ENCODE results near the gene KRTAP5-2. TPM values are rescaled to one million over a fixed set of nuclear protein-coding genes. Genes with fewer than 3 reads are reported as not detected.
"Not testable (repeated sequence)": the region's sequence is repeated elsewhere in the genome, so short reads cannot be mapped to it uniquely, and the experiment has no call there.

KRTAP5-2 gene
- total RNA-seq, 4 donors from 2014 or later: not detected

DNA sequence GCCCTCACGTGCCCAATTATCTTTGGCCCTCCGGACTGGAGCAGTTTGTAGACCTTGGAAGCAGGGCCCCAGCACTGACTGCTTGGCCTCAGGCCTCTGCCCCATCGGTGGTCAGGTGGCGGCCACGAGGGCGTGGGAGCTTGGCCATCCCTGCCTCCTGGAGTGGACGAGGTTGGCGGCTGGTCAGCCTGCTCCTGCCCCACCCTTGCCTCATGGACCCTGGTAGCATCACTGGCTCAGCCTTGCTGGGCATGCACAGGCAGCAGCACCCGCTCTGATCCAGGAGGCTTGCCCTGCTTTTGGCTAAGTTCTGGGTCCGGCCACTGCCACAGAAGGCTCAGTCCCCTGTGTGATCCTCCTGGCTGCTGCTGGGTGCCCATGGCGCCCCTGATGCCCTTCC, 6.1 kb upstream of the KRTAP5-2 start:
- no peak for DNase-seq (ENCODE audit: low spot score in 2 of 2)
- no peaks in the 10 kb centered on the region for H3K4me1 ChIP-seq
- 84 to 97% methylated on average over 6 to 10 of the region's 11 CpGs for WGBS, 2 donors
- peaks cover 0 to 10% of the 10 kb centered on the region in 2 donors for H3K27me3 ChIP-seq
- no peaks in the 10 kb centered on the region for H3K9me3 ChIP-seq
- TF ChIP-seq EP300 (IDR thresholded peaks at IDR 0.05) (no peak), POLR2A (IDR thresholded peaks at IDR 0.05) (no peak)
- TF ChIP-seq, protein P1, sequence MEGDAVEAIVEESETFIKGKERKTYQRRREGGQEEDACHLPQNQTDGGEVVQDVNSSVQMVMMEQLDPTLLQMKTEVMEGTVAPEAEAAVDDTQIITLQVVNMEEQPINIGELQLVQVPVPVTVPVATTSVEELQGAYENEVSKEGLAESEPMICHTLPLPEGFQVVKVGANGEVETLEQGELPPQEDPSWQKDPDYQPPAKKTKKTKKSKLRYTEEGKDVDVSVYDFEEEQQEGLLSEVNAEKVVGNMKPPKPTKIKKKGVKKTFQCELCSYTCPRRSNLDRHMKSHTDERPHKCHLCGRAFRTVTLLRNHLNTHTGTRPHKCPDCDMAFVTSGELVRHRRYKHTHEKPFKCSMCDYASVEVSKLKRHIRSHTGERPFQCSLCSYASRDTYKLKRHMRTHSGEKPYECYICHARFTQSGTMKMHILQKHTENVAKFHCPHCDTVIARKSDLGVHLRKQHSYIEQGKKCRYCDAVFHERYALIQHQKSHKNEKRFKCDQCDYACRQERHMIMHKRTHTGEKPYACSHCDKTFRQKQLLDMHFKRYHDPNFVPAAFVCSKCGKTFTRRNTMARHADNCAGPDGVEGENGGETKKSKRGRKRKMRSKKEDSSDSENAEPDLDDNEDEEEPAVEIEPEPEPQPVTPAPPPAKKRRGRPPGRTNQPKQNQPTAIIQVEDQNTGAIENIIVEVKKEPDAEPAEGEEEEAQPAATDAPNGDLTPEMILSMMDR (IDR thresholded peaks at IDR 0.05): no peak
- H3K36me3 ChIP-seq: no peaks in the 10 kb centered on the region
- no peak overlapping the region for H3K4me3 ChIP-seq
- no peak overlapping the region for H3K27ac ChIP-seq

DNA sequence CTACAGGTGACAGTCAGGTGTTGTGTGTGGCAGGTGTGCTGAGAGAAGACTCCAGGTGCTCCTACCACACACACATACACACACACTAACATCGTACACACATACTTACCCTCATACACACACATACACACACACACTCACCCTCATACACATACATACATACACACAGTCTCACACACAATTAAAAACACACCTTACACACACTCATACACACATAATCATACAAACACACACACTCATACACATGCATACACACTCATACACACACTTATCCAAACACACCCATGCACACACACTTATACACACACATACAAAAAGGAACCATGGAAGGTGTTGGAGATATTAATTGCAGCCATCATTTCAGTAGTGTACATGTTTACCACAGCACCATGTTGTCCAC, 5.5 kb upstream of the KRTAP5-2 start:
- Histone ChIP-seq H3K9me3 (no peaks in the 10 kb centered on the region), H3K4me3 (no peak overlapping the region), H3K27me3 (peaks cover 0 to 10% of the 10 kb centered on the region in 2 donors), H3K27ac (no peak overlapping the region), H3K36me3 (no peaks in the 10 kb centered on the region), H3K4me1 (no peaks in the 10 kb centered on the region)
- TF ChIP-seq POLR2A (IDR thresholded peaks at IDR 0.05) (no peak), EP300 (IDR thresholded peaks at IDR 0.05) (no peak)
- TF ChIP-seq, protein P1 (IDR thresholded peaks at IDR 0.05): no peak
- WGBS, 2 donors: 73 to 87% methylated on average over 1 of the region's 1 CpG
- DNase-seq (ENCODE audit: low spot score in 2 of 2): no peak

DNA sequence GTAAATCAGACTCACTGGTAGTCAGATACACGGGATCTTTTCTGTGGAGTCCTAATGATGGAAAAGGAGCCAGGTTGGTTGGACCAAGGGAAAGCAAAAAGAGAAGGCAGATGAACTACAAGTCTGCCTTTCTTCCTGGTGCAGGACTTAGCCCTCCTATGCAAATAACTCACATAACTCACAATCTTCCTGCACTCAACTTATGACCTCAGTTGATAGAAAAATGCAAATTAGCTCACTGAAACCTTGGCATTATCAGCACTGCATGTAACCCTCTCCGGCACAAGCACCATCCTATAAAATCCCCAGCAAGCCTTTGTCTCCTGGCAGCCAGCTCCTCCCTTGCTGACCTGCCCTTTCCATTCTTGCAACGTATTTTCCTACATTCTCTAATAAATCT, 3.6 kb upstream of the KRTAP5-2 start:
- not testable (repeated sequence) for H3K4me1 ChIP-seq; H3K9me3 ChIP-seq; DNase-seq (ENCODE audit: low spot score in 2 of 2); H3K36me3 ChIP-seq; H3K4me3 ChIP-seq; H3K27ac ChIP-seq
- WGBS, 2 donors: 64 to 69% methylated on average over 3 of the region's 3 CpGs
- H3K27me3 ChIP-seq: peaks cover 0 to 18% of the 10 kb centered on the region in 2 donors

DNA sequence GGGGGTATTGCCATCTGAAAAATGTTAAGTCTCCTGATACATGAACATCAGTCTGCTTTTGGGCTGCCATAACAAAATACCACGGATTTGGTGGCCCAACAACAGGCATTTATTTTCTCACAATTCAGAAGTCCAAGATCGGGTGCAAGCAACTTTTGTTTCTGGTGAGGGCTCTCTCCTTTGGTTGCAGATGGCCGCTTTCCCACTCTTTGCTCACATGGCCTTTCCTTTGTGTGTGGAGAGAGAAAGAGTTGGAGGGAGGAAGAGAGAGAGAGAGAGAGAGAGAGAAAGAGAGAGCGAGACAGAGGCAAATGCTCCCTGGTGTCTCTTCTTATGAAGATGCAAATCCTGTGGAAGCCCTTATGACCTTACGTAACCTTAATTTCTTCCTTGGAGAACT, 2.5 kb upstream of the KRTAP5-2 start:
- 67 to 68% methylated on average over 5 of the region's 5 CpGs for WGBS, 2 donors
- Histone ChIP-seq H3K27ac (no peak overlapping the region), H3K36me3 (no peaks in the 10 kb centered on the region)

DNA sequence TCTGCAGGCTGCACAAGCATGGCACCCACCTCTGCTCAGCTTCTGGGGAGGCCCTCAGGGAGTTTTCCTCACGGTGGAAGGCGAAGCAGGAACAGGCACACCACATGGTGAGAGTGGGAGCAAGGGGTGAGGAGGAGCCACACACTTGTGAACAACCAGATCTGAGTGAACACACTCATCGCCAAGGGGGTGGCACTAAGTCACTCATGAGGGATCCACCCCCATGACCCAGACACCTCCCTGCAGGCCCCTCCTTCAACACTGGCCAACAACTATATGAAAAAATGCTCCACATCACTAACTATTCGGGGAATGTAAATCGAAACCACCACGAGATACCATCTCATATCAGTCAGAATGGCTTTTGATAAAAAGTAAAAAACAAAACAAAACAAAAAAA, 722 bp upstream of the KRTAP5-2 start:
- Histone ChIP-seq H3K4me3 (no peak overlapping the region), H3K9me3 (no peaks in the 10 kb centered on the region), H3K27me3 (peaks cover 0 to 15% of the 10 kb centered on the region in 2 donors), H3K4me1 (no peaks in the 10 kb centered on the region), H3K36me3 (no peaks in the 10 kb centered on the region), H3K27ac (no peak overlapping the region)
- no peak for DNase-seq (ENCODE audit: low spot score in 2 of 2)
- TF ChIP-seq EP300 (IDR thresholded peaks at IDR 0.05): no peak
- TF ChIP-seq, protein P1 (IDR thresholded peaks at IDR 0.05): no peak
- TF ChIP-seq POLR2A (IDR thresholded peaks at IDR 0.05): no peak
- 59 to 68% methylated on average over 5 to 6 of the region's 6 CpGs for WGBS, 2 donors

More for the DNA sequence above, 2.5 kb upstream of the KRTAP5-2 start:
- no peak overlapping the region for H3K4me3 ChIP-seq
- no peak for DNase-seq (ENCODE audit: low spot score in 2 of 2)
- no peaks in the 10 kb centered on the region for H3K4me1 ChIP-seq
- H3K27me3 ChIP-seq: peaks cover 0 to 13% of the 10 kb centered on the region in 2 donors
- H3K9me3 ChIP-seq: no peaks in the 10 kb centered on the region
- TF ChIP-seq, protein P1 (IDR thresholded peaks at IDR 0.05): no peak
- TF ChIP-seq POLR2A (IDR thresholded peaks at IDR 0.05) (no peak), EP300 (IDR thresholded peaks at IDR 0.05) (no peak)

DNA sequence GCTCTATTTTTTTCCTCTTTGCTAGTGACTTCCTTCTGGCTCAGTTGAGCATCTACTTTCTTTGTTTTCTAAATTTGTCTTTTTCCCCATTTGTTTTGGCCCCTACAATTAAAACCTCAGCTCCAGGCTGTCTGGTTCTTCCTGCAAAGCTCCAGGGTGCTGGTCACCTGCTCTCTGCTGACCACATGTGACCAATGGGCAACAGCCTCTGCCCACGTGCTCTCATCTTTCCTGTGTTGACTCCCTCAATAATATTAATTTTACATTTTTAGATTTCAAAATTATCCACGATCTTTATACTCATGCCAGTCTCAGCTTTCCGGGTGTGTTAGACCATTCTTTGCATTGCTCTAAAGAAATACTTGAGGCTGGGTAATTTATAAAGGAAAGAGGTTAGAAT, 312 bp upstream of the KRTAP5-2 start:
- not testable (repeated sequence) for H3K36me3 ChIP-seq; H3K9me3 ChIP-seq; DNase-seq (ENCODE audit: low spot score in 2 of 2); H3K4me3 ChIP-seq; H3K27ac ChIP-seq; H3K4me1 ChIP-seq
- H3K27me3 ChIP-seq: peaks cover 0 to 19% of the 10 kb centered on the region in 2 donors
- 79 to 90% methylated on average over 3 of the region's 3 CpGs for WGBS, 2 donors
